ENCODE measurements around the gene PLEKHH1.

DNA sequence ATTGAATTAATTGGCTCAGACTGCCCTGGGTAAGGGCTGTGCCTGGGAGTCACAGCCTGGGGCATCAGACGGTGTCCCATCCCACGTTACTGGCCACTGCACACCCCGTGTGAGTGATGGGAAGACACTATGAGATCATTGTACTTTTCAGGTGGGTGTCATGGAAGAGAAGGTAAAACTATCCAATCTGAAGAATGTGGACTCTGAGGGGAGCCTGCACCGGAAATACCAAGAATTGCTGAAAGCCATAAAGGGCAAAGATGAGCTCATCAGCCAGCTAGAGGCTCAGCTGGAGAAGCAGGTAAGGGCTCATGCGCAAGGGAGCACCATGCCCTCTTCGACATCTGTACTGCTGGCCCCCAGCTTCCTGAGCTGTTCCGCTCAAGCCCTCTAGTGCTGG is 24.0 kb downstream of the PLEKHH1 start:
- TF ChIP-seq ZNF274 (IDR thresholded peaks at IDR 0.05; ENCODE audit: low read length) (no peak), ZNF274 (tag by site-specific recombination; IDR thresholded peaks at IDR 0.05; ENCODE audit: borderline replicate concordance) (no peak), REPIN1 (tag by site-specific recombination; IDR thresholded peaks at IDR 0.05; ENCODE audit: low read depth) (no peak), TRIM28 (IDR thresholded peaks at IDR 0.05; ENCODE audit: borderline replicate concordance, low read length) (no peak), ZBTB1 (tag by site-specific recombination; IDR thresholded peaks at IDR 0.05) (no peak), HOXA7 (CRISPR knock-in tag; IDR thresholded peaks at IDR 0.05; ENCODE audit: borderline replicate concordance) (no peak)
- TF ChIP-seq, protein P1, sequence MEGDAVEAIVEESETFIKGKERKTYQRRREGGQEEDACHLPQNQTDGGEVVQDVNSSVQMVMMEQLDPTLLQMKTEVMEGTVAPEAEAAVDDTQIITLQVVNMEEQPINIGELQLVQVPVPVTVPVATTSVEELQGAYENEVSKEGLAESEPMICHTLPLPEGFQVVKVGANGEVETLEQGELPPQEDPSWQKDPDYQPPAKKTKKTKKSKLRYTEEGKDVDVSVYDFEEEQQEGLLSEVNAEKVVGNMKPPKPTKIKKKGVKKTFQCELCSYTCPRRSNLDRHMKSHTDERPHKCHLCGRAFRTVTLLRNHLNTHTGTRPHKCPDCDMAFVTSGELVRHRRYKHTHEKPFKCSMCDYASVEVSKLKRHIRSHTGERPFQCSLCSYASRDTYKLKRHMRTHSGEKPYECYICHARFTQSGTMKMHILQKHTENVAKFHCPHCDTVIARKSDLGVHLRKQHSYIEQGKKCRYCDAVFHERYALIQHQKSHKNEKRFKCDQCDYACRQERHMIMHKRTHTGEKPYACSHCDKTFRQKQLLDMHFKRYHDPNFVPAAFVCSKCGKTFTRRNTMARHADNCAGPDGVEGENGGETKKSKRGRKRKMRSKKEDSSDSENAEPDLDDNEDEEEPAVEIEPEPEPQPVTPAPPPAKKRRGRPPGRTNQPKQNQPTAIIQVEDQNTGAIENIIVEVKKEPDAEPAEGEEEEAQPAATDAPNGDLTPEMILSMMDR (tag by site-specific recombination; IDR thresholded peaks at IDR 0.05): no peak
- TF ChIP-seq, protein P2, sequence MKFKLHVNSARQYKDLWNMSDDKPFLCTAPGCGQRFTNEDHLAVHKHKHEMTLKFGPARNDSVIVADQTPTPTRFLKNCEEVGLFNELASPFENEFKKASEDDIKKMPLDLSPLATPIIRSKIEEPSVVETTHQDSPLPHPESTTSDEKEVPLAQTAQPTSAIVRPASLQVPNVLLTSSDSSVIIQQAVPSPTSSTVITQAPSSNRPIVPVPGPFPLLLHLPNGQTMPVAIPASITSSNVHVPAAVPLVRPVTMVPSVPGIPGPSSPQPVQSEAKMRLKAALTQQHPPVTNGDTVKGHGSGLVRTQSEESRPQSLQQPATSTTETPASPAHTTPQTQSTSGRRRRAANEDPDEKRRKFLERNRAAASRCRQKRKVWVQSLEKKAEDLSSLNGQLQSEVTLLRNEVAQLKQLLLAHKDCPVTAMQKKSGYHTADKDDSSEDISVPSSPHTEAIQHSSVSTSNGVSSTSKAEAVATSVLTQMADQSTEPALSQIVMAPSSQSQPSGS (tag by site-specific recombination; IDR thresholded peaks at IDR 0.05; ENCODE audit: low read depth): no peak
- TF ChIP-seq, protein P3, sequence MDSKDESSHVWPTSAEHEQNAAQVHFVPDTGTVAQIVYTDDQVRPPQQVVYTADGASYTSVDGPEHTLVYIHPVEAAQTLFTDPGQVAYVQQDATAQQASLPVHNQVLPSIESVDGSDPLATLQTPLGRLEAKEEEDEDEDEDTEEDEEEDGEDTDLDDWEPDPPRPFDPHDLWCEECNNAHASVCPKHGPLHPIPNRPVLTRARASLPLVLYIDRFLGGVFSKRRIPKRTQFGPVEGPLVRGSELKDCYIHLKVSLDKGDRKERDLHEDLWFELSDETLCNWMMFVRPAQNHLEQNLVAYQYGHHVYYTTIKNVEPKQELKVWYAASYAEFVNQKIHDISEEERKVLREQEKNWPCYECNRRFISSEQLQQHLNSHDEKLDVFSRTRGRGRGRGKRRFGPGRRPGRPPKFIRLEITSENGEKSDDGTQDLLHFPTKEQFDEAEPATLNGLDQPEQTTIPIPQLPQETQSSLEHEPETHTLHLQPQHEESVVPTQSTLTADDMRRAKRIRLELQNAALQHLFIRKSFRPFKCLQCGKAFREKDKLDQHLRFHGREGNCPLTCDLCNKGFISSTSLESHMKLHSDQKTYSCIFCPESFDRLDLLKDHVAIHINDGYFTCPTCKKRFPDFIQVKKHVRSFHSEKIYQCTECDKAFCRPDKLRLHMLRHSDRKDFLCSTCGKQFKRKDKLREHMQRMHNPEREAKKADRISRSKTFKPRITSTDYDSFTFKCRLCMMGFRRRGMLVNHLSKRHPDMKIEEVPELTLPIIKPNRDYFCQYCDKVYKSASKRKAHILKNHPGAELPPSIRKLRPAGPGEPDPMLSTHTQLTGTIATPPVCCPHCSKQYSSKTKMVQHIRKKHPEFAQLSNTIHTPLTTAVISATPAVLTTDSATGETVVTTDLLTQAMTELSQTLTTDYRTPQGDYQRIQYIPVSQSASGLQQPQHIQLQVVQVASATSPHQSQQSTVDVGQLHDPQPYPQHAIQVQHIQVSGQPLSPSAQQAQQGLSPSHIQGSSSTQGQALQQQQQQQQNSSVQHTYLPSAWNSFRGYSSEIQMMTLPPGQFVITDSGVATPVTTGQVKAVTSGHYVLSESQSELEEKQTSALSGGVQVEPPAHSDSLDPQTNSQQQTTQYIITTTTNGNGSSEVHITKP (tag by site-specific recombination; IDR thresholded peaks at IDR 0.05): no peak
